ENCODE data around the gene RFX2.
A peak's percentile ranks its signal among the peaks of the same experiment; 100 is the strongest.
"Not testable (repeated sequence)": the region's sequence is repeated elsewhere in the genome, so short reads cannot be mapped to it uniquely, and the experiment has no call there.

RFX2 gene

GRCh38 chr19:5987077-5987818 is 123.1 kb downstream of the RFX2 start:
- DNase-seq = peak; percentile 47 to 76 (median 66)

DNA sequence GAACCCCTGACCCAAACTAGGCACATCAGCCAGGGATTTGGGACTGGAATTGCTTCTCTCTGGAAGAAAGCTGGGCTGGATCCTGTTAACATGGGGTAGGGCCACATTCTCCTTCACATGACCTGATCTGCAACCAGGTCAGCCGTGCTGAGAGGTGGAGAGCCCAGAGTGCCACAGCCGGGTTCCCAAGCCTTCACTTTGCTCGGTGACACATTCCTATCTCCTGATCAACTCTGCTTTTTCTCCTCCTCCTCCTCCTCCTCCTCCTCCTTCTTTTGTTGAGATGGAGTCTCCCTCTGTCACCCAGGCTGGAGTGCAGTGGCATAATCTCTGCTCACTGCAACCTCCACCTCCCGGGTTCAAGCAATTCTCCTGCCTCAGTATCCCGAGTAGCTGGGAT is 124.5 kb downstream of the RFX2 start:
- not testable (repeated sequence) for DNase-seq

GRCh38 chr19:5985098-5985783 is 125.1 kb downstream of the RFX2 start:
- no peak for DNase-seq

- DNase-seq = peak in 1 of 5 donors; percentile 52
These were observed 125.7 kb downstream of the RFX2 start for GRCh38 chr19:5984600-5984999.

- DNase-seq = peak in 1 of 5 donors; percentile 33
These were observed 126.8 kb downstream of the RFX2 start for GRCh38 chr19:5983367-5983955.

- DNase-seq = no peak
These were observed 131.4 kb downstream of the RFX2 start for GRCh38 chr19:5978606-5979552.

DNA sequence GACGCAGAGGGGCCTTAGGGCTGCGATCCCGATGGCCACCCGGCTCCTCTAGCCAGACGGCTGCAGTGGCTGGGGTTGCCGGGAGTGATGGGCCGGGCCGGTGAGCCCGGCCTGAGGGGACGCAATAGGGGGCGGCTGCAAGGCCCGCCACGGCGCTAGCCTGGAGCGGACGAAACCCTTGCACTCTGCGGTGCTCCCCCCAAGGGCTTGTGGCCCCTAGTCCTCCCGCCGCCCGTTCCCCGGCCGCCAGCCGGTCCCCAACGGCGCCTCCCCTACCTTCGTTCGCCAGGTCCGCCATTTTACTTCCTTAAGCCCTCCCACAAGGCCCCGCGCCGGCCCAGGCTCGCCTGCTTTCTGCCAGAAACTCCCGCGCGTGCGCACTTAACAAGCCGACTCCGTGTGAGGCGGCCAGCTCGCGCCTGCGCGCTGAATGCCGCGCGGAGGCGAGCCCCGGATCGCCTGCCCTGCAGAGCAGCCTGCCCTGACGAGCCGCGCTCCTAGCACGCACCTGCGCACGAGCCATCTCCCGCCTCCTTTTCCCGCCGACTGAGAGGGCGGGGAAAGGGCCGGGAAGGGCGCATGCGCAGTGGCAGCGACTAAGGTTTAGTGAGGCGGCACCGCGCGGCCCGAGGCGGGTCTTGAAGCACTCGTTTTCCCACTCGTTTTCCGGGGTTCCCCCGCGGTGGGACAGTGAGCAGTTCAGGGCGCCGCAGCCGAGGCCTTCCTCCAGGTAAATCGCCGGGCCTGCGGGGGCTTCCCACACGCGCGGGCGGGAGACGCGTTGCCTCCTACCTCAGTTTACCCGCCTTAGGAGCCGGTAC is 132.3 kb downstream of the RFX2 start, which contains the start of gene RANBP3:
RANBP3 (minus strand) TSS at position 356 of the 821 bp plus-strand sequence; CDS start at position 298, 58 bp downstream.
- DNase-seq = peak; percentile 97 to 100 (median 100)

DNA sequence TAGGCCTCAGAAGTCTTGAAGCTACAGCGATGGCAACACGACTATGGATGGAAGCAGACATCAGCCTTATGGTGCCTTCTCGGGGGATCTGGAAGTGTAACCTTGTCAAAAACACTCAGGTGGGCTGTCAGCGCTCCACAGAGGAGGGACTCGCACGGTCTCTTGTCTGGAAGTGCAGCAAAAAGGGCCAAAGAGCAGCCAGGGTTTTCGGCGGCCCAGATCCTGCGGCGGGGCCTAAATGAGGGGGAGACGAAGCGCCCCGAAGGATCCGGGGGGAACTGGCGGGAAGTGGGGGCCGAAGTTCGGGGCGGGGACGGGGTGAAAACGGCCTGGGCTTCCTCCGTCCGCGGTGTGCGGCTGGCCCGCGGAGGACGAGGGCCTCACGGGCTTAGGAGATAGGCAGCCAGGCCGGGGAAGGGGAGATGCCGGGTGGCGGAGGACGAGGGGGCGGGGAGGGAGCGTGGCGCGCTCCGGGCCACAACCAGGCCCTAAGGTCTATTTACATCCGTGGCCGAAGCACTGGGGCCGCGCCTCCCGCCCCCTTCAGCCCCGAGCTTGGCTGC is 133.0 kb downstream of the RFX2 start:
- no peak for DNase-seq

GRCh38 chr19:5976768-5977167 is 133.5 kb downstream of the RFX2 start:
- no peak for DNase-seq

GRCh38 chr19:5975388-5975728 is 134.9 kb downstream of the RFX2 start:
- DNase-seq = no peak

DNA sequence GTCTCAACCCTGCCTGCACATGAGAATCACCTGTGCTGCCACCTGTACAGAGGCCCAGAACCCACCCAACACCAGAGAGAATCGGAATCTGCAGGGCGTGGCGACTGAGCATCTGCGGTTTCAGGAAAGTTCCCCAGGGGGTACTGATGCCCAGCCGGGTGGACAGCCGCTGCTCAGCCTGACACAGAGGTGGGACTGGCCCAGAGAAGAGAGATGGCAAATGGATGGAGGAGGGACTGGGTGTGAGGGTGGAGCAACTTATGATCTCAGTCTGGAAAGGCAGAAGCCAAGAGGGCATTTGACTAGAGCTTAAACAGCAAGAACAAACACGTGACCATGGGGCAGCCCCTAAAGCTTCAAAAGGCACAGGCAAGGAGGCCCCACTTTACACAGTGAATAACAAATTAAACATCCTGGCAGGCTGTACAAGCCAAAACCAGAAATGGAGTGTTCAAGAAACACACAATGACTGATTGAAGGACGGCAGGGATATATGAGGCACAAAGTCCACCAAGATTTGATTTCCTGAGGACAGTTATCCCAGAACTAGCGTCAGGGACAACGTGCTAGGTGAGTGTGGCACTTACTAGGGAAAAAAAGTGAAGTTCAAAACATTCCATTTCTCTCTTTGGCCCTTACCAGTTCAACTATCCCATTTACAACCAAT is 135.4 kb downstream of the RFX2 start:
- DNase-seq = peak in 3 of 5 donors; percentile 15 to 27 (median 21)

DNA sequence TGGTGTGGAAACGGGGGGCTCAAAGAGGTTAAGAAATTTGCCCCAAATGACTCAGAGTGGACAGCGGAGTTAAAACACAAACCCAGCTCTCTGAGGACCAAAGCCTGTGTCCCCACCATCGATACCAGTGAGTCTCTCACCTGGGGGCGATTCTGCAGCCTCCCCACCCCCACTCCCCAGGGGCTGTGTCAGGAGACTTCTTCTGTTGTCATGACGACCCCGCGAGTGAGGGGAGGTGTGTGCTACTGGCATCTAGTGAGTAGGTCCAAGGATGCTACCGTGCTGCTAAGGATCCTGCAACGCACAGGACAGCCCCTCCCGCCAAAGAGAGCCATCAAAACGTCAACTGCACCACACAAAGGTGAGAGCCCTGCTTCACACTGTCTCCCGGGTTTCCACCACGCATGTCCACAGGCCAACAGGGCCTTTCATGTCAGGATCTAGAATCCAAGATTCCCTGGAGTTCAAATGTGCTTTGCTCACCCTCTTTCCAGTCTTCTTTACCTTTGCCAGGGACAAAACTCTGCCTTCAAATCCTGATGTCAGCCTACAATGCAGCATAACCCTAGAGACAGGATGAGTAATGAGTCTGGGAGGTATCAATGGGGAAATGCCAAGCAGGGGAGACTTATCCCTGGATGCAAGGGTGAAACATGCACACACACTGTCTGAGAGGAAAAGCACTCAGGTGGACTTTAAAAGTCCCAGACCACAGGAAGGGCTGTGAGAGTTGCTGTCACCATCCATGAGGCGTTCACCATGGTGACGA is 136.2 kb downstream of the RFX2 start:
- DNase-seq = no peak

DNA sequence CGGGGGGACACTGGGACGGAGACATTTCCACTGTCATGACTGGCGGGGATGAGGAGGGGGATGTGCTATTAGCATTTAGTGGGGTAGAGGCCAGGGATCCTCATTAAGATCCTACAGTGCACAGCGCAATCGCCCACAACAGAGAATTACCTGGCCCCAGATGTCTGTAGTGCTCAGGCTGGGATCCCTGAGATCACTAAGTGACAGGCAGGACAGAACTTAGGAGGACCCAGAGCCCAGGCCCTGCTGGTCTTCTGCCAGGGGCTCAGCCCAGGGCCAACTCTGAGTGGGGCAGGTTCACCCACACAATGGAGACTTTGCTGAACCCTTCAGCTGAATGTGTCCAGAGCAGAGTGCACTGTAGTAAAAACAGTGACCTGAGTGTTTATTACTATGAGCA is 136.9 kb downstream of the RFX2 start:
- no peak for DNase-seq

- DNase-seq = no peak
These were observed 138.0 kb downstream of the RFX2 start for GRCh38 chr19:5972355-5972731.

GRCh38 chr19:5971714-5972354 is 138.5 kb downstream of the RFX2 start:
- no peak for DNase-seq

GRCh38 chr19:5969476-5969875 is 140.8 kb downstream of the RFX2 start:
- no peak for DNase-seq

- DNase-seq = no peak
These were observed 141.6 kb downstream of the RFX2 start for GRCh38 chr19:5968431-5969373.

- peak in 4 of 5 donors; percentile 43 to 56 (median 49) for DNase-seq
These were observed 142.3 kb downstream of the RFX2 start for GRCh38 chr19:5967994-5968430.
